A549 (cell line): Measurements from ENCODE around the gene PTPRN2. TPM values are rescaled to one million over a fixed set of nuclear protein-coding genes. Genes with fewer than 3 reads are reported as not detected.

Experiments
- ATAC-seq, 2 experiments: fragments of 200-7000 bp in 1 of 2; fragments of >200 bp in 1 of 2; cut with Nextera tagmentation in 1 of 2; cut with Tn5 transposase in 1 of 2; 3 replicates each; pipeline versions ENCODE4 v1.8.0 to v1.9.1; 2018 to 2020; ENCODE audit warnings: mild to moderate bottlenecking in 1 of 2, moderate library complexity in 1 of 2
- CTCF ChIA-PET: fragments of 300-600 bp; sonication (Branson Sonifier 250); formaldehyde crosslinking; extraction: SDS; loops from one replicate; lab custom pipeline; 2021; ENCODE audit warnings: antibody characterized with exemption, inconsistent platforms; lab: Yijun Ruan, JAX
- POLR2A ChIA-PET: fragments of 350-600 bp; formaldehyde crosslinking; extraction: SDS; loops from one replicate; lab custom pipeline; 2021; ENCODE audit warnings: antibody characterized with exemption, inconsistent platforms; lab: Yijun Ruan, JAX
- DNase-seq, 2 experiments: peaks; one replicate each; pipeline versions ENCODE4 v3.0.0 to v3.0.0-alpha.2; 2011 to 2016; ENCODE audit warnings: low read depth in 1 of 2, low spot score in 1 of 2
- FAIRE-seq: peaks from 2 replicates; lab custom pipeline; 2011; peaks lifted over from hg19 to GRCh38; lab: Jason Lieb, UNC
- H3K27ac ChIP-seq, 2 experiments: fragments of >200 bp; sonication (Bioruptor Twin); formaldehyde crosslinking; 3 replicates each; pipeline ENCODE4 v1.5.1; 2016 to 2017
- H3K4me1 ChIP-seq: fragments of >200 bp; sonication (Bioruptor Twin); formaldehyde crosslinking; 3 replicates; pipeline ENCODE4 v1.6.1; 2016
- H3K4me2 ChIP-seq: fragments of >200 bp; sonication (Bioruptor Twin); formaldehyde crosslinking; 3 replicates; pipeline ENCODE4 v1.6.1; 2016
- H3K4me3 ChIP-seq: fragments of >200 bp; sonication (Bioruptor Twin); formaldehyde crosslinking; 3 replicates; pipeline ENCODE4 v1.5.1; 2016
- H3K9me3 ChIP-seq: fragments of >200 bp; sonication (Bioruptor Twin); formaldehyde crosslinking; 3 replicates; pipeline ENCODE4 v1.6.1; 2016
- ATOH8 ChIP-seq: fragments of 250-450 bp; sonication (Bioruptor Pico); IDR thresholded peaks from 2 replicates; pipeline ENCODE4 v1.5.0; 2020; ENCODE audit warnings: low read depth, mild to moderate bottlenecking, moderate library complexity
- CHD2 ChIP-seq: fragments of 150-350 bp; IDR thresholded peaks from 2 replicates; pipeline ENCODE4 v1.6.1; 2014; ENCODE audit warnings: low read length; ENCODE audit not compliant: partially characterized antibody
- EHF ChIP-seq: fragments of 250-450 bp; sonication (Bioruptor Pico); IDR thresholded peaks from 2 replicates; pipeline ENCODE4 v1.5.0; 2020; ENCODE audit warnings: mild to moderate bottlenecking
- EHMT2 ChIP-seq: fragments of 200-600 bp; sonication (generic); IDR thresholded peaks from 2 replicates; pipeline ENCODE4 v1.6.1; 2016; ENCODE audit warnings: antibody characterized with exemption, low read depth, mild to moderate bottlenecking, moderate library complexity
- EP300 ChIP-seq, 2 experiments: fragments of >200 bp; sonication (Bioruptor Twin); formaldehyde crosslinking; IDR thresholded peaks; 2 replicates in 1 of 2; 3 replicates in 1 of 2; pipeline ENCODE4 v1.6.1; 2016 to 2017
- ESRRA ChIP-seq: fragments of 150-350 bp; IDR thresholded peaks from 2 replicates; pipeline ENCODE4 v1.6.1; 2014; ENCODE audit warnings: mild to moderate bottlenecking, low read length, borderline replicate concordance
- FOSB ChIP-seq: fragments of 250-450 bp; sonication (Bioruptor Pico); IDR thresholded peaks from 2 replicates; pipeline ENCODE4 v1.5.0; 2020; ENCODE audit warnings: mild to moderate bottlenecking, moderate library complexity
- GATA3 ChIP-seq: IDR thresholded peaks from 2 replicates; pipeline ENCODE4 v1.6.1; 2012; ENCODE audit warnings: borderline replicate concordance
- HEYL ChIP-seq: fragments of 250-450 bp; sonication (Bioruptor Pico); IDR thresholded peaks from 2 replicates; pipeline ENCODE4 v1.8.0; 2021; ENCODE audit warnings: mild to moderate bottlenecking, moderate library complexity
- HMGXB4 ChIP-seq: fragments of 250-450 bp; sonication (Bioruptor Pico); IDR thresholded peaks from 2 replicates; pipeline ENCODE4 v1.5.0; 2021; ENCODE audit warnings: mild to moderate bottlenecking, moderate library complexity, borderline replicate concordance
- HOXB5 ChIP-seq: fragments of 250-450 bp; sonication (Bioruptor Pico); IDR thresholded peaks from 2 replicates; pipeline ENCODE4 v1.5.0; 2020; ENCODE audit warnings: mild to moderate bottlenecking, moderate library complexity
- JUN ChIP-seq, 2 experiments: fragments of >200 bp; sonication (Bioruptor Twin); formaldehyde crosslinking; IDR thresholded peaks; 2 replicates in 1 of 2; 3 replicates in 1 of 2; pipeline ENCODE4 v1.6.1; 2016 to 2017
- KDM5A ChIP-seq: fragments of 200-600 bp; sonication (generic); IDR thresholded peaks from 2 replicates; pipeline ENCODE4 v1.6.1; 2016; ENCODE audit warnings: antibody characterized with exemption, mild to moderate bottlenecking
- MAFK ChIP-seq: fragments of 450-650 bp; IDR thresholded peaks from 2 replicates; pipeline ENCODE4 v1.6.1; 2014; ENCODE audit not compliant: partially characterized antibody
- NPAS2 ChIP-seq: fragments of 250-450 bp; sonication (Bioruptor Pico); IDR thresholded peaks from 2 replicates; pipeline ENCODE4 v1.8.0; 2022; ENCODE audit warnings: mild to moderate bottlenecking, moderate library complexity, borderline replicate concordance
- POLR2A ChIP-seq: IDR thresholded peaks from 2 replicates; pipeline ENCODE4 v1.6.1; 2012; ENCODE audit warnings: mild to moderate bottlenecking, low read length
- RFX5 ChIP-seq: fragments of 450-650 bp; IDR thresholded peaks from 2 replicates; pipeline ENCODE4 v1.7.1; 2014; ENCODE audit warnings: antibody characterized with exemption, mild to moderate bottlenecking, moderate library complexity
- SREBF2 ChIP-seq: fragments of 450-650 bp; IDR thresholded peaks from 2 replicates; pipeline ENCODE4 v1.6.1; 2014; ENCODE audit warnings: mild to moderate bottlenecking, moderate library complexity
- TFCP2L1 ChIP-seq: fragments of 250-450 bp; sonication (Bioruptor Pico); IDR thresholded peaks from 2 replicates; pipeline ENCODE4 v1.5.0; 2021; ENCODE audit warnings: mild to moderate bottlenecking
- USF2 ChIP-seq: fragments of 450-650 bp; IDR thresholded peaks from 2 replicates; pipeline ENCODE4 v1.6.1; 2014; ENCODE audit warnings: antibody characterized with exemption
- ZNF302 ChIP-seq: fragments of 250-450 bp; sonication (Bioruptor Pico); IDR thresholded peaks from 2 replicates; pipeline ENCODE4 v1.9.0; 2021; ENCODE audit warnings: inconsistent platforms, mild to moderate bottlenecking, moderate library complexity
- WGBS: methylation state at CpG from one replicate; pipeline ENCODE4 v1.1.6; 2017; ENCODE audit errors: missing lambda C conversion rate; 5-methylcytosine and 5-hydroxymethylcytosine counted together
- polyA plus RNA-seq, 4 experiments: library from polyadenylated mRNA; depleted of rRNA in 3 of 4; stranded (reverse); fragments of >200 nt; fragmentation: RNase III in 1 of 4; extraction: RNeasy Plus Mini Kit Qiagen cat#74134 plus additional on column Dnase treatment in 1 of 4; gene quantifications; 2 replicates in 3 of 4; 3 replicates in 1 of 4; pipeline ENCODE4 v1.2.3, GENCODE V29; 2011 to 2017
- TF ChIP-seq, protein P1 (sequence below): fragments of 200-600 bp; sonication (generic); IDR thresholded peaks from 2 replicates; pipeline ENCODE4 v1.6.1; 2016; ENCODE audit warnings: antibody characterized with exemption, mild to moderate bottlenecking, moderate library complexity
- TF ChIP-seq, protein P2 (sequence below): IDR thresholded peaks from 2 replicates; pipeline ENCODE4 v1.6.1; 2012

Gene PTPRN2
- polyA plus RNA-seq, 2 of the 4 experiments (the other 2 are of a cell fraction) = 0.41 to 1.2 TPM

DNA sequence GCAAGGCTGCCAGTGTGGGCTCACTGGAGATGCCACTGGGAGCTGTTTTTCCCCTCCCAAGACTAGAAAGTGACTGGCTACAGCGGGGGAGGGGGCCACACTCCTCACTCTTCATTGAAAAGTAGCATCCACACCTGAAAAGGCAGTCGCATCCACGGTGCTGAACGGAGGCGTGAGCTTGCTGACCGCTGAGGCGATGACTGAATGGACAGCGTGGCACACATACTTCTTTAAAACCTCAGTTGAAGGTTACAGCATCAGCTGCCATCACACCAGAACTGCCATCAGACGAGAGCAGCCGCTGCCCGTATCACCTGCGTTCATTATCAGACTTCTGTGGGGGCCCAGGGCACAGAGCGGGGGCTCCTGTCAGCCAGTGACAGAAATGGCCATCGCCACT lies 923.6 kb downstream of the PTPRN2 start:
- Histone ChIP-seq H3K4me2 (no peak overlapping the region), H3K4me1 (no peaks in the 10 kb centered on the region), H3K4me3 (no peak overlapping the region), H3K9me3 (no peaks in the 10 kb centered on the region), H3K27ac (no peak overlapping the region)
- POLR2A ChIA-PET = no interaction called here
- FAIRE-seq (no peak), ATAC-seq (no peak), DNase-seq (no peak)
- WGBS = 52% methylated on average over 12 of the region's 14 CpGs
- TF ChIP-seq USF2 (no peak), JUN (IDR thresholded peaks at IDR 0.05) (no peak), EHMT2 (no peak), TFCP2L1 (CRISPR knock-in tag) (no peak), CHD2 (no peak), GATA3 (no peak), HEYL (CRISPR knock-in tag) (no peak)
- TF ChIP-seq, protein P1, sequence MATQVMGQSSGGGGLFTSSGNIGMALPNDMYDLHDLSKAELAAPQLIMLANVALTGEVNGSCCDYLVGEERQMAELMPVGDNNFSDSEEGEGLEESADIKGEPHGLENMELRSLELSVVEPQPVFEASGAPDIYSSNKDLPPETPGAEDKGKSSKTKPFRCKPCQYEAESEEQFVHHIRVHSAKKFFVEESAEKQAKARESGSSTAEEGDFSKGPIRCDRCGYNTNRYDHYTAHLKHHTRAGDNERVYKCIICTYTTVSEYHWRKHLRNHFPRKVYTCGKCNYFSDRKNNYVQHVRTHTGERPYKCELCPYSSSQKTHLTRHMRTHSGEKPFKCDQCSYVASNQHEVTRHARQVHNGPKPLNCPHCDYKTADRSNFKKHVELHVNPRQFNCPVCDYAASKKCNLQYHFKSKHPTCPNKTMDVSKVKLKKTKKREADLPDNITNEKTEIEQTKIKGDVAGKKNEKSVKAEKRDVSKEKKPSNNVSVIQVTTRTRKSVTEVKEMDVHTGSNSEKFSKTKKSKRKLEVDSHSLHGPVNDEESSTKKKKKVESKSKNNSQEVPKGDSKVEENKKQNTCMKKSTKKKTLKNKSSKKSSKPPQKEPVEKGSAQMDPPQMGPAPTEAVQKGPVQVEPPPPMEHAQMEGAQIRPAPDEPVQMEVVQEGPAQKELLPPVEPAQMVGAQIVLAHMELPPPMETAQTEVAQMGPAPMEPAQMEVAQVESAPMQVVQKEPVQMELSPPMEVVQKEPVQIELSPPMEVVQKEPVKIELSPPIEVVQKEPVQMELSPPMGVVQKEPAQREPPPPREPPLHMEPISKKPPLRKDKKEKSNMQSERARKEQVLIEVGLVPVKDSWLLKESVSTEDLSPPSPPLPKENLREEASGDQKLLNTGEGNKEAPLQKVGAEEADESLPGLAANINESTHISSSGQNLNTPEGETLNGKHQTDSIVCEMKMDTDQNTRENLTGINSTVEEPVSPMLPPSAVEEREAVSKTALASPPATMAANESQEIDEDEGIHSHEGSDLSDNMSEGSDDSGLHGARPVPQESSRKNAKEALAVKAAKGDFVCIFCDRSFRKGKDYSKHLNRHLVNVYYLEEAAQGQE = no peak
- CTCF ChIA-PET = interaction anchor here (0.9 to 1.1 kb wide), 2 partner anchors 26 to 74 kb away, joined by 3 to 4 read pairs; no protein-coding TSS in a partner anchor

GRCh38 chr7:157662981-157663716 lies 924.5 kb downstream of the PTPRN2 start:
- POLR2A ChIA-PET = no interaction called here
- DNase-seq (no peak), ATAC-seq (no peak), FAIRE-seq (no peak)
- no peak overlapping the region for H3K4me2 ChIP-seq
- H3K27ac ChIP-seq = no peak overlapping the region
- H3K9me3 ChIP-seq = no peaks in the 10 kb centered on the region
- CTCF ChIA-PET = interaction anchor here (0.7 to 1.2 kb wide), 3 partner anchors 19 to 129 kb away, joined by 3 read pairs; no protein-coding TSS in a partner anchor
- H3K4me1 ChIP-seq = no peaks in the 10 kb centered on the region
- WGBS = 49% methylated on average over 30 of the region's 34 CpGs
- no peak overlapping the region for H3K4me3 ChIP-seq
- TF ChIP-seq ATOH8 (CRISPR knock-in tag) (no peak), RFX5 (no peak), FOSB (CRISPR knock-in tag) (no peak), NPAS2 (CRISPR knock-in tag) (no peak), HMGXB4 (CRISPR knock-in tag) (no peak), MAFK (no peak), KDM5A (no peak), POLR2A (no peak), ZNF302 (no peak), SREBF2 (no peak), EHF (CRISPR knock-in tag) (no peak), ESRRA (no peak), EP300 (IDR thresholded peaks at IDR 0.05) (no peak), HOXB5 (no peak)
- TF ChIP-seq, protein P2, sequence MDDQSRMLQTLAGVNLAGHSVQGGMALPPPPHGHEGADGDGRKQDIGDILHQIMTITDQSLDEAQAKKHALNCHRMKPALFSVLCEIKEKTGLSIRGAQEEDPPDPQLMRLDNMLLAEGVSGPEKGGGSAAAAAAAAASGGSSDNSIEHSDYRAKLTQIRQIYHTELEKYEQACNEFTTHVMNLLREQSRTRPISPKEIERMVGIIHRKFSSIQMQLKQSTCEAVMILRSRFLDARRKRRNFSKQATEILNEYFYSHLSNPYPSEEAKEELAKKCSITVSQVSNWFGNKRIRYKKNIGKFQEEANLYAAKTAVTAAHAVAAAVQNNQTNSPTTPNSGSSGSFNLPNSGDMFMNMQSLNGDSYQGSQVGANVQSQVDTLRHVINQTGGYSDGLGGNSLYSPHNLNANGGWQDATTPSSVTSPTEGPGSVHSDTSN = no peak
